K562 (cell line): ENCODE data around the gene STX1A. TPM values are rescaled to one million over a fixed set of nuclear protein-coding genes. Genes with fewer than 3 reads are reported as not detected.

Experiments
- CAMTA2 ChIP-seq: fragments of 250-450 bp; sonication (Bioruptor Pico); conservative IDR thresholded peaks from 2 replicates; pipeline ENCODE4 v1.5.1; 2022
- CBFB ChIP-seq: sonication (generic); formaldehyde crosslinking; IDR thresholded peaks from 2 replicates; pipeline ENCODE4 v1.4.0; 2020; ENCODE audit warnings: mild to moderate bottlenecking, missing genetic modification reagents
- ERF ChIP-seq: fragments of 450-650 bp; formaldehyde crosslinking; IDR thresholded peaks from 2 replicates; pipeline ENCODE4 v1.4.0; 2020; ENCODE audit warnings: mild to moderate bottlenecking, mixed read lengths
- GMEB1 ChIP-seq: fragments of 250-450 bp; sonication (Bioruptor Pico); IDR thresholded peaks from 2 replicates; pipeline ENCODE4 v1.4.0; 2020; ENCODE audit warnings: mild to moderate bottlenecking
- JUNB ChIP-seq: fragments of 450-650 bp; formaldehyde crosslinking; conservative IDR thresholded peaks from 2 replicates; pipeline ENCODE4 v1.4.0; 2020; ENCODE audit warnings: mild to moderate bottlenecking
- NCOR1 ChIP-seq: fragments of 450-650 bp; IDR thresholded peaks from 2 replicates; pipeline ENCODE4 v1.6.1; 2016; ENCODE audit warnings: mild to moderate bottlenecking, moderate library complexity
- NR3C1 ChIP-seq: sonication (generic); formaldehyde crosslinking; IDR thresholded peaks from 2 replicates; pipeline ENCODE4 v1.8.1; 2022; ENCODE audit warnings: missing genetic modification reagents
- PCBP2 ChIP-seq: fragments of 200-400 bp; formaldehyde crosslinking; IDR thresholded peaks from 2 replicates; pipeline ENCODE4 v1.6.1; 2018; ENCODE audit warnings: low read length, low read depth, mild to moderate bottlenecking, moderate library complexity; ENCODE audit not compliant: poor library complexity, severe bottlenecking
- STAG1 ChIP-seq: sonication (generic); formaldehyde crosslinking; IDR thresholded peaks from 2 replicates; pipeline ENCODE4 v1.5.0; 2020; ENCODE audit warnings: missing genetic modification reagents, borderline replicate concordance
- STAT6 ChIP-seq: sonication (generic); formaldehyde crosslinking; IDR thresholded peaks from 2 replicates; pipeline ENCODE4 v1.8.1; 2023; ENCODE audit warnings: mild to moderate bottlenecking, missing genetic modification reagents
- TEAD4 ChIP-seq, 2 experiments: sonication (generic) in 1 of 2; formaldehyde crosslinking in 1 of 2; IDR thresholded peaks; 2 replicates each; pipeline versions ENCODE4 v1.6.1 to v1.8.0; 2012 to 2022; ENCODE audit warnings: borderline replicate concordance in 1 of 2, inconsistent platforms in 1 of 2, low read length in 1 of 2, mild to moderate bottlenecking in 1 of 2, missing genetic modification reagents in 1 of 2
- ZNF143 ChIP-seq: sonication (generic); formaldehyde crosslinking; IDR thresholded peaks from 2 replicates; pipeline ENCODE4 v1.9.0; 2022; ENCODE audit warnings: mild to moderate bottlenecking, missing genetic modification reagents
- ZNF384 ChIP-seq: IDR thresholded peaks from 2 replicates; pipeline ENCODE4 v1.6.1; 2012; ENCODE audit warnings: low read depth, low read length, improper control_type of control experiment
- ZNF408 ChIP-seq: fragments of 250-450 bp; sonication (Bioruptor Pico); IDR thresholded peaks from 2 replicates; pipeline ENCODE4 v1.4.0; 2020; ENCODE audit warnings: low read depth, mild to moderate bottlenecking, moderate library complexity
- ZNF57 ChIP-seq: fragments of 450-650 bp; formaldehyde crosslinking; IDR thresholded peaks from 2 replicates; pipeline ENCODE4 v1.4.0; 2020; ENCODE audit warnings: mild to moderate bottlenecking, moderate library complexity
- polyA plus RNA-seq, 8 experiments: library from polyadenylated mRNA; depleted of rRNA in 4 of 8; stranded (reverse) in 5 of 8; unstranded in 3 of 8; fragments of >200 nt; fragmentation: Nextera tagmentation in 2 of 8; fragmentation: Illumina TruSeq in 1 of 8; extraction: Ambion mirVana in 2 of 8; extraction: Trizol in 1 of 8; gene quantifications; 2 replicates each; pipeline versions ENCODE4 v1.2.1 to v1.2.3, GENCODE V29; 2011 to 2014; ENCODE audit warnings: inconsistent platforms in 1 of 8, missing spikeins in 1 of 8
- total RNA-seq, 7 experiments: library from RNA; depleted of rRNA in 6 of 7; stranded (reverse); fragments of >200 nt in 6 of 7; fragmentation: Illumina TruSeq in 2 of 7; extraction: Trizol in 2 of 7; gene quantifications; 2 replicates each; pipeline versions ENCODE4 v1.2.1 to v1.2.3, GENCODE V29; 2011 to 2021; ENCODE audit warnings: low replicate concordance in 1 of 7
- TF ChIP-seq, protein P1 (sequence below), 2 experiments: fragments of 150-350 bp in 1 of 2; IDR thresholded peaks; 2 replicates each; pipeline ENCODE4 v1.6.1; 2012 to 2016; ENCODE audit warnings: low read depth in 2 of 2, low read length in 2 of 2, mild to moderate bottlenecking in 1 of 2, moderate library complexity in 1 of 2

STX1A gene
- total and polyA plus RNA-seq, 9 of the 15 experiments (the other 6 are each of a cell fraction or from before 2014, with no cell fraction given): 0.04 to 15.1 (median 6.3) TPM

DNA sequence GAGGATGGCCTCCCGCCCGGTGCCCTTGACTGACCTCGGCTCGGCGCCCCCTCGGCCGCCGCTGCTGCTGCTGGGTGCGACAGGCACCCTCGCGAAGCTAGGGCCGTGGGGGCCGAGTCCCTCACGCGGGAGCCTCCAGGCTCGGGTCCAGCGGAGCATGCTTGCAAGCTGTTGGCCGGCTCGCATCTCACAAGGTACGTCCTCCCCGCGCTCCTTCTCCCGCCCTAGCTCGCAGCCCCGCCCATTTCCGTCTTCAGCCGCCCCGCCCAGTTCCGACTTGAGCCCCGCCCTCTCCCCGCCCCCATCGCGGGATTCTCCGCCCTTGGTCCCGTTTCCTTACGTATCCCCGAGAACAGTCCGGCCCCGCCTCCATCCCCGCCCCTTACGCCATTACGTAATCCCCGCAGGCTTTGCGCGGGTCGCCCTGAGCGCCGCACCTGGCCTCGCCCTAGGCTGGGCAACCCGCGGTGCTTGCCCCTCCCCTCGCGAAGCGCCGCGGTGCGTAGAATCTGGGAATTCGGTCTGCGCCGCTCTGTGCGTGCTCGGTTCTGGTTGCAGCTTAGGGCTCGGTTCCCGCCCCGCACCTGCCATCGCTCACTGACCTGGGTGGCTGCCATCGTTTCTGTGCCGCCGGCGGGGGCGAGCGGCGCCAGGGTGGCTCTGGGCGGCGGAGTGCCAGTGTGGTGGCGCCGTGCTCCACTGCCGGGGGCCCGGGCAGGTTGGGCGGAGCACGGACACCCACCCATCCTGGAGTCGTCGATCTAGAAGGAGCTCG is 19.3 kb upstream of the STX1A start, which contains the start of gene ABHD11 (continued):
- TF ChIP-seq STAT6 (CRISPR knock-in tag) (no peak; the same call in 1 of the 2 replicates), CBFB (CRISPR knock-in tag) (peak; percentile 81; the same call in 1 of the 2 replicates), NCOR1 (no peak), CAMTA2 (CRISPR knock-in tag) (0 out of 2 replicates have a peak, but pooled peaks have one; percentile 37), GMEB1 (CRISPR knock-in tag) (peak; percentile 91), ZNF143 (CRISPR knock-in tag) (no peak), ZNF57 (no peak), ZNF408 (CRISPR knock-in tag) (no peak), STAG1 (no peak), TEAD4 (IDR thresholded peaks at IDR 0.05; ENCODE audit: low read length) (0 out of 2 replicates have a peak, but pooled peaks have one; percentile 11), TEAD4 (CRISPR knock-in tag; IDR thresholded peaks at IDR 0.05; ENCODE audit: borderline replicate concordance) (no peak), JUNB (CRISPR knock-in tag) (0 out of 2 replicates have a peak, but pooled peaks have one; percentile 47), ZNF384 (peak; percentile 45; the same call in 1 of the 2 replicates), NR3C1 (CRISPR knock-in tag) (no peak; the same call in 1 of the 2 replicates), PCBP2 (no peak), ERF (peak; percentile 93)
- TF ChIP-seq, protein P1, sequence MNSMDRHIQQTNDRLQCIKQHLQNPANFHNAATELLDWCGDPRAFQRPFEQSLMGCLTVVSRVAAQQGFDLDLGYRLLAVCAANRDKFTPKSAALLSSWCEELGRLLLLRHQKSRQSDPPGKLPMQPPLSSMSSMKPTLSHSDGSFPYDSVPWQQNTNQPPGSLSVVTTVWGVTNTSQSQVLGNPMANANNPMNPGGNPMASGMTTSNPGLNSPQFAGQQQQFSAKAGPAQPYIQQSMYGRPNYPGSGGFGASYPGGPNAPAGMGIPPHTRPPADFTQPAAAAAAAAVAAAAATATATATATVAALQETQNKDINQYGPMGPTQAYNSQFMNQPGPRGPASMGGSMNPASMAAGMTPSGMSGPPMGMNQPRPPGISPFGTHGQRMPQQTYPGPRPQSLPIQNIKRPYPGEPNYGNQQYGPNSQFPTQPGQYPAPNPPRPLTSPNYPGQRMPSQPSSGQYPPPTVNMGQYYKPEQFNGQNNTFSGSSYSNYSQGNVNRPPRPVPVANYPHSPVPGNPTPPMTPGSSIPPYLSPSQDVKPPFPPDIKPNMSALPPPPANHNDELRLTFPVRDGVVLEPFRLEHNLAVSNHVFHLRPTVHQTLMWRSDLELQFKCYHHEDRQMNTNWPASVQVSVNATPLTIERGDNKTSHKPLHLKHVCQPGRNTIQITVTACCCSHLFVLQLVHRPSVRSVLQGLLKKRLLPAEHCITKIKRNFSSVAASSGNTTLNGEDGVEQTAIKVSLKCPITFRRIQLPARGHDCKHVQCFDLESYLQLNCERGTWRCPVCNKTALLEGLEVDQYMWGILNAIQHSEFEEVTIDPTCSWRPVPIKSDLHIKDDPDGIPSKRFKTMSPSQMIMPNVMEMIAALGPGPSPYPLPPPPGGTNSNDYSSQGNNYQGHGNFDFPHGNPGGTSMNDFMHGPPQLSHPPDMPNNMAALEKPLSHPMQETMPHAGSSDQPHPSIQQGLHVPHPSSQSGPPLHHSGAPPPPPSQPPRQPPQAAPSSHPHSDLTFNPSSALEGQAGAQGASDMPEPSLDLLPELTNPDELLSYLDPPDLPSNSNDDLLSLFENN (IDR thresholded peaks at IDR 0.05; ENCODE audit: low read depth in 2 of 2, low read length in 2 of 2): 0 out of 4 replicates have a peak, but pooled peaks of 1 of the 2 experiments have one; percentile 36
